AG20443 (cell line): ENCODE measurements around the gene FAM50A.

Experiments
- DNase-seq: peaks from one replicate; pipeline ENCODE4 v3.0.0; 2012; ENCODE audit warnings: low spot score, mixed read lengths

Gene FAM50A

DNA sequence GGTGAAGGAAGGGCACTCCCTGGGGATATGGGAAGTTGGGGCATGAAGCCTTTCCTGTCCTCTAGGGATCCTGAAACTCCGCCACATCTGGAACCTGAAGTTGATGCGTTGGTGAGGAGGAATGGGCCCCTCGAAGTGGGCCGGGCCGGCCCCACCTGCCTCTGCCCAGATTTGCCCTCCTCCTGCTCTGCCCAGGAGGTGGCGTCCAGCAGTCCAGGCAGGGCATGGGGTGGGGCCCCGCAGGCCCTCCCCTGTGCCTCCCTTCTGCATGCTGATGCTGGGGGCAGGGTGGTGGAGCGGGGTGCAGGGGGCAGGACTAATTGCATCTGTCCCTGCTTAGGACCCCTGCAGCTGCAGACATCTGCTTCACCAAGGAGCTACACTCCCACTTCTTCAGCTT lies 30.8 kb upstream of the FAM50A start:
- DNase-seq: no peak

DNA sequence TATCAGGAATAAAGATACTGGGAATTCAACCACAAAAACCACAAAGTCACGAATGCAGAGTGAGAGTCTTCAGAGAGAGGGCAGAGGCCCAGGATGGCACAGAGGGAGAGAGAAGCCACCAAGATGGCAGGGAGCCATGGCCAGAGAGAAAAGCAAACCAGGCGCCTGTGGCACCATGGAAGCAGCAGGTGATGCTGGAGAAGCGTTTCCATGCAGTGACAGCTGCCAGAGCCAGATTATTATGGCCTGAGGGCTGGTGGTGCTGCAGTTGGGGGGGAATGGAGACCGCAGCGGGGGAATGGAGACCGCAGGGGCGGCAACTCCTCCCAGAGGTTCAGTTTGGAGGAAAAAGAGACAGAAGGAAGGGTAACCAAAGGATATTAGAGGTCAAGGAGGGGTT lies 26.8 kb upstream of the FAM50A start:
- no peak for DNase-seq

DNA sequence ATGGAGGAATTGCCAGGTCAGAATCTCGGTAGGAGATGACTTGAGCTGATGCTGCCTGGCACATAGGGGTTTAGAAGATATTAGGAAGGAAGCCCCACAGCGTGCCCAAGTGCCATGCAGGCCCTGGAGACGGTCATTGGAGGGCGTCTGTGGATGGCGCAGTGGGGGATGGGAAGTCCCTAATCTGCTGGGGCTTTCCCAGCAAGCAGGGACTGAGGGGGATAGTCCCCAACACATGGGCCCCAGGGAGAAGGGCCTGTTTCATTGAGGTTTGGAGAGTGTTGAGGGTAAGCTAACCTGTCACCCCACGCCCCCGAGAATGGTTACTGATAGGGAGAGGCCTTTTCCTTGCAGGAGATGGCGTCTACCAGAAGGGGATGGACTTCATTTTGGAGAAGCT lies 24.8 kb upstream of the FAM50A start:
- no peak for DNase-seq

DNA sequence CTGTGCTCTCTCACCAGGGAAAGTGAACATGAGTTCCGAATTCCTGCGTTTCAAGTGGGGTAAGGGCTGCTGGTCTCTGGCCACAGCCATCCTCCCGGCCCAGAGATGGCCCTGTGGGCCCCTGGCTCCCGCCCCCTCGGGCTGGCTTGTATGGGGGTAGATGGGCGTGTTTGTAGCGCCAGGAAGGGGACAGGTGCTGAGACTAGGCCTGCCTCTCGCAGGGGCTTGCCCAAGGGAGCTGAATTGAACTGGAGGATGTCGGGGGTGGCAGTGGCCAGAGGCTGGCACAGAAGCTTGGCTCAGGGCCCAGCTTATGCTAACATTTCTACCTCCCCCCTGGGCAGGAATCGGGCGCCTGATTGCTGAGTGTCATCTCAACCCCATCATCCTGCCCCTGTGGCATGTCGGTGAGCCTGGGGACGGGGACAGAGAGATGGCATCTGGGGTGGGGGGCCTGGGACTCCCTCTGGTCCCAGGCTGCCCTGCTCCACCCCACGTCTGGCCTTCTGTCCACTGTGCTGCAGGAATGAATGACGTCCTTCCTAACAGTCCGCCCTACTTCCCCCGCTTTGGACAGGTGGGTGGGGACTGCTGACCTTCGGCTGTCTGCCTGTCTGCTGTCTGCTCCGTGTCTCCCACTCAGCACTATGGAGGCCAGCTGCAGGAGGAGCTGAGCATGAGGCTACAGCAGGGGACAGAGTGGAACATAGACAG lies 24.1 kb upstream of the FAM50A start:
- no peak for DNase-seq

DNA sequence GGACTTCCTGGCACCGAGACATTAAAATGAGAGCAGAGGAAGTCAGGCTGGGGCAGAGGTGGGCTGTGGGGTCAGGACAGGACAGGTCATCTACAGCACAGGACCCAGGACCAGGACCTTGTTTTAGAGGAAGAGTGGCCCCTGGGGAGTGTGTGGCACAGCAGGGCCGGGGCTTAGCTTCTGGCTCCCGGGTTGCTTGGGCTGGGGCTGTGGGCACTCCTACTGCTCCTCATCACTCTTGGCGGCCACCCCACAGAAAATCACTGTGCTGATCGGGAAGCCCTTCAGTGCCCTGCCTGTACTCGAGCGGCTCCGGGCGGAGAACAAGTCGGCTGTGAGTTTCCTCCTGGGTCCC lies 23.6 kb upstream of the FAM50A start:
- no peak for DNase-seq

DNA sequence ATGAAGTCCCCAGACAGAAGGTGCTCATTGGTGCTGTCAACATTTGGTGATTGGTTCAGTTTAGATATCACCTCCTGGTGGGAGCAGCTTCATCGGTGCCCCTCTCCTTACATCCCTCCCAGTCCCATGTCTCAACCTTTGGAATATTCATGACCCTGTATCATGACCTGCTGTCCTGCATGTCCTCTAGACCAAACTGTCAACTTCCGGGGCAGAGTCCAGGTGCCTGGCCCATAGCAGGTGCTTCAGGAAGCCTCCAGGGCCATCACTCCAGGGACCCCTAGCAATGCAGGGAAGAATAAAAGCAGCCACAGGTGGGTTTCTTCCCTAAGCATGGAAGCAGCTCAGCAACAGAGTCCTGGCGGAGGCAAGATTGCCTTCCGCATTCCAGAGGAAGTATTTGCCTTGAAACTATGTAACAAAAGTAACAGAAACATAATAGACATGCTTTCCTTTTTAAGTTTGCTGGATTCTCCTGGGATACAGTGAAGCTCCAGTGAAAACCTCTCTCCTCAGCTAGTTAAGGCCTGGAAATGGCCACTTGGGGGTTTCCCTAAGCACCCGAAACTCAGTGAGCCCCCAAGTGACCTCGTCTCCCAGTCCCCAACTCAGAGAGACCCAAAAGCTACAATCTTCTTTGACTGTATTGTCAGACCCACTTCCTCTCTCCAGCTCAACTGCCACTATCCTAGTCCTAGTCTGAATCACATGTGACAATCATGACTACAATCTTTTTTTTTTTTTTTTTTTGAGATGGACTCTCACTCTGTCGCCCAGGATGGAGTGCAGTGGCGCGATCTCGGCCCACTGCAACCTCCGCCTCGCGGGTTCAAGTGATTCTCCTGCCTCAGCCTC lies 16.8 kb upstream of the FAM50A start:
- DNase-seq: no peak

DNA sequence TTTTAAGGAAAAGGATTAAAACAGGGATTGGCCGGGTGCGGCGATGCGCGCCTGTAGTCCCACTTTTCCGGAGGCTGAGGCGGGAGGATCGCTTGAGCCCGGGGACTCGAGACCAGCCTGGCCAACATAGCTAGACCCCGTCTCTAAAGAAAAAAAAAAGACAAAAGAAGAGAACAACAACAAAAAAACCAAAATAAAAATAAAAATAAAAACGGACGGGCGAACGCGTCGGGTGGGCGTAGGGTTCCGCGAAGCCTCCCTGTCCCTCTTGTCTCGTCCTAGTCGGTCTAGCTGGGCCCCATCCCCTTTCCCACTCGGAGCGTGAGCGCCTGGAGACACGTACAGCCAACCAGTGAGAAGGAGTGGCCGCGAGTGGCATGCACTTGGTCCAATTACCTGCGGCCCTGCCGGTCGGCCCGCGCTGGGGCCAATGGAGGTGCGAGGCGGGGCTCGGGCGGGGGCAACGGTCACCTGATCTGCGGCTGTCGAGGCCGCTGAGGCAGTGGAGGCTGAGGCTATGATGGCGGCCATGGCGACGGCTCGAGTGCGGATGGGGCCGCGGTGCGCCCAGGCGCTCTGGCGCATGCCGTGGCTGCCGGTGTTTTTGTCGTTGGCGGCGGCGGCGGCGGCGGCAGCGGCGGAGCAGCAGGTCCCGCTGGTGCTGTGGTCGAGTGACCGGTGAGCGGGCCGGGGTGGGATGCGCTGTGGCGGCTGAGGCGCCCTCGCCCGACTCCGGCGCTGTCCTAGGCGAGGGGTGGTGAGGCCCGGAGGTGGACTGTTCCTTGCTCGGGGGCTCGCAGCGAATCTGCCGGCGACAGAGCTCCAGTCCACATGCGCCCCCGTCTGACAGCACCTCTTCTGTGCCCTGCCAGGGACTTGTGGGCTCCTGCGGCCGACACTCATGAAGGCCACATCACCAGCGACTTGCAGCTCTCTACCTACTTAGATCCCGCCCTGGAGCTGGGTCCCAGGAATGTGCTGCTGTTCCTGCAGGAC lies 15.5 kb upstream of the FAM50A start, which contains the start of gene ATP6AP1:
Gene ATP6AP1 (plus strand): TSS at position 502 of the 996 bp plus-strand sequence. CDS start 16 bp downstream, at position 518.
- DNase-seq: peak; percentile 90

DNA sequence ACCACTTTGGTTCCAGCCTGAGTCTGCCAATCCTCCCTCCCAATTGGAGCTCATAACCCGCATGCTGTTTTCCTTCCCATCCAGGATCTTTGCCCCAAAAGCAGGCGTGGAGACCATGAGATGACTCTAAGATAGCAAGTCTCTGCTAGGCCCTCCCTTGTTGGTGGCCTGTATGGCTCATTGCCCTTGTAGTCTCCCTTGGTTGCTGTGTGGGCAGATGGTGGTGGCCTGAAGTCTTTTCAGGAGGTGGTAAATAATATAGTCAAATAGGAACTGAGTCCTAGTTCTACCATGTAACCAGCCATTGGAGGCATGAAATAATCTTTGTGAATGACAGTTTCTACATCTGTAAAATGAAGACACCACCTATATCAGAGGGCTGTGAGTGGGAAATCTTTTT lies 14.2 kb upstream of the FAM50A start:
- DNase-seq: no peak

DNA sequence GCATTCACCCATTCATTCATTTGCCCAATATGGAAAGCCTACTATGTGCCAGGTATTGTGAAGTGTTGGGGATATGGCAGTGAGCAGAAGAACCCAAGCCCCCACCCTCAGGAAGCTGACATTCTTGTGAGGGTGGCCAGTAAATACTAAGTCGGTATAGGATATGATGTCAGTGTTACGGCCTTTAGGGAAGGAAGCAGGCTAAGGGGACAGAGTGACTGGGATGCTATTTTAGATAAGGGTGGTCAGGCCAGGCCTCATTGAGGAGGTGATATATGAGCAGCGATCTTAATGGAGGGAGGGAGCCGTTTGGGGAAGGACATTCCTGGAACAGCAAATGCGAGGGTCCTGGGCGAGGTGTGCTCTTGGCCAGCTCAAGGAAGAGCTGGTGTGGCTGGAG lies 13.5 kb upstream of the FAM50A start:
- no peak for DNase-seq

DNA sequence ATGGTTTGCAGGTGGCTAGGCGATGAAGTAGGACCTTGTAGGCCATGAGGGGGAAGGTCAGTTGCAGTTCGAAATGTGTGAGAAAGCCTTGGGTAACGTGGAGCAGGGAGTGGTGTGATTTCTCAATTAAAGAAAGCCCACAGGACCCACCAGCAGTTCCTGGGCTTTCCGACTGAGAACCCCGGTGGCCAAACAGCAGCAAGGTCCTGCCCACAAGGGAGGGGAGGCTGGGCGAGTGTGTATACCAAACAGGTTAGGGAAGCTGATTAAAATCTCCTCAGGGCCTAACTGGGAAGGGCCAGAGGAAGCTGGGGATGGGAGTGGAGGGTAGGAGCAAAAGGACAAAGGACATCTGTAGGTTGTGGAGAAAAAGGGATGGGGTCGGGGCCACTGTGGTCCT lies 13.0 kb upstream of the FAM50A start:
- DNase-seq: no peak

DNA sequence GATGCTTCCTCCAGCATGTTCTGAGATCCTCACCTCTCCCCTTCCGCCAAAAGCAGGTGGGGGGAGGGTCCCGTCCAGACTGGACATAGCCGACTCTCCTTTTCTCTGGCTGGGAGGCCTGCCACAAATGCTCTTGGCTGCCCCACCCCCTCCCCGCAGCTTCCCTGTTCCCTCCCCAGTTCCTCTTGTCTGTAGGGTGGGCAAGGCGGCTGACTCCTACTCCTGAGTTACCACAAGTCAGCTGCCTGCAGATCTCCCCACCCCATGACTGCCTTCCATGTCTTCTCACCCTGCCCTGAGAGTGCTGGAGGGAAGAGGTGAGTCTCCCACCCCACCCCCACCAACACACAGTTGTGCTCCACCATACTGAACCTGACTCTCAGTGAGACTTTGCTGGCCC lies 12.6 kb upstream of the FAM50A start:
- DNase-seq: no peak

DNA sequence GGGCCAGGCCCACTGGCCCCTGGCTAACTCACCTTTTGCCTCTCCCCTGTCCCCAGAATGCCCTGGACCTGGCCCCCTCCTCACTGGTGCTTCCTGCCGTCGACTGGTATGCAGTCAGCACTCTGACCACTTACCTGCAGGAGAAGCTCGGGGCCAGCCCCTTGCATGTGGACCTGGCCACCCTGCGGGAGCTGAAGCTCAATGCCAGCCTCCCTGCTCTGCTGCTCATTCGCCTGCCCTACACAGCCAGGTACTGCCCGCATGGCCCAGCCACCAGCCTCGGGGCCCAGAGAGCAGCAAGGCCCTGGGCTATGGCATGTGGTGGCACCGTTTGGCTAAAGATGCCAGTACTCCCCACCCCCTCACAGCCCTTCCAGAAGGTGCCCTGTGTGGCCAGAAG lies 11.7 kb upstream of the FAM50A start:
- no peak for DNase-seq

DNA sequence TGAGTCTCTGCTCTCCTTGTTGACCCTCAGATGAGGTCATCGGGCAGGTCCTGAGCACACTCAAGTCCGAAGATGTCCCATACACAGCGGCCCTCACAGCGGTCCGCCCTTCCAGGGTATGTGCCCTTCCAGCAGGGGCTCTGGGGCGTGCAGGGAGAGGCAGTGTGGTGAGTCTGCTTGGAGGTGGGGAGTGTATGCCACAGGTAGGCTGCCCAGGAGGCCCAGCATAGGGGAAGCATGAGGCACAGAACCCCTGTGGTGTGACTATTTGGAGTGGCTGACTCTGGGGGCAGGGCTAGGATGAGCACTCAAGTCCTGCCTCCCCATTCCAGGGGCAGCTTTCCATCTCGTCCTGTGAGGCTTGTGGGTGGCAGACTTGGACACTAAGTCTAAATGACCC lies 10.3 kb upstream of the FAM50A start:
- DNase-seq: no peak

DNA sequence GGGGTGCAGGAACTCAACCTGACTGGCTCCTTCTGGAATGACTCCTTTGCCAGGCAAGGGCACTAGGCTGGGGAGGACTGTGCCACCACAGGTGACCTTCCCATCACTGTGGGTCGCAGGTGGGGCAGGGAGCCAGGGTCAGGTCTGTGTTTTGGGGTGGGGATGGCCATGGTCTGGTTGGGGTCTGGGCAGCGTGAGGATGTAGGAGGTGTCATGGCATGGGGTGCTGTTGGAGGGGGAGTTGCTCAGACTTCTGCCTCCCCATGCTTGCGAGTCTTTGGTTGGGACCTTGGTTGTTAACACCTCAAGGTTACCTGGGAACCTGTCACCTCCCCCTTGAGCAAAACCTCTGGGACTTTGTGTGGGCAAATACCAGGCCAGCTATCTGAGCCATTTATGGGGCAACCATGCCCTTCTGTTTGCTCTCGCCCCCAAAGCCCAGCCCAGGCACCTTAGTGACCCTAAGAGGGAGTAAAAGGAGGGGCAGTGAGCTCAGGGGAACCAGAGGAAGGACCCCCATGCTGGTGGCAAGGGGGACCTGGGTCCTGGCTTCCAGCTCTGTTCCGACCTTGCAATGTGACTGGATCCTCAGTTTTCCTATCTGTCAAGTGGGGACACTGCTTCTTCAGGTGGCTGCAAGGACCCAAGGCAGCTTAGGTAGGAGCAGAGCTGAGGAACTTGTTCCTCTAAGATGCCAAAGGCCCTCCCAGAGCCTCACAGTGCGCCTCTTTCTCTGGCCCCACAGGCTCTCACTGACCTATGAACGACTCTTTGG lies 9.4 kb upstream of the FAM50A start:
- no peak for DNase-seq

DNA sequence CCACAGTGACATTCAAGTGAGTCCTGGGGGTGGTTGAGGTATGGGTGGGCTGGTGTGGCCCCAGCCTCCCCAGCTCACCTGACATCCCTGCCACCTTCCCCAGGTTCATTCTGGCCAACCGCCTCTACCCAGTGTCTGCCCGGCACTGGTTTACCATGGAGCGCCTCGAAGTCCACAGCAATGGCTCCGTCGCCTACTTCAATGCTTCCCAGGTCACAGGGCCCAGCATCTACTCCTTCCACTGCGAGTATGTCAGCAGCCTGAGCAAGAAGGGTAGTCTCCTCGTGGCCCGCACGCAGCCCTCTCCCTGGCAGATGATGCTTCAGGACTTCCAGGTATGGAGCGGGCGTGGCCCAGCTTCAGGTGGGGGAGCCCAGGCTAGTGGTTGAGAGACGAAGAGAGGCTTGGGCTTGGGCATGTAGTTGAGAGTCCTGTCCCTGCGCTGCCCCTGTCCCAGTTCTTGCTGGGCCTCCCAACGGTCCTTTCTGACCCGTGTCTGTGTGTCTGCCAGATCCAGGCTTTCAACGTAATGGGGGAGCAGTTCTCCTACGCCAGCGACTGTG lies 8.7 kb upstream of the FAM50A start:
- no peak for DNase-seq

DNA sequence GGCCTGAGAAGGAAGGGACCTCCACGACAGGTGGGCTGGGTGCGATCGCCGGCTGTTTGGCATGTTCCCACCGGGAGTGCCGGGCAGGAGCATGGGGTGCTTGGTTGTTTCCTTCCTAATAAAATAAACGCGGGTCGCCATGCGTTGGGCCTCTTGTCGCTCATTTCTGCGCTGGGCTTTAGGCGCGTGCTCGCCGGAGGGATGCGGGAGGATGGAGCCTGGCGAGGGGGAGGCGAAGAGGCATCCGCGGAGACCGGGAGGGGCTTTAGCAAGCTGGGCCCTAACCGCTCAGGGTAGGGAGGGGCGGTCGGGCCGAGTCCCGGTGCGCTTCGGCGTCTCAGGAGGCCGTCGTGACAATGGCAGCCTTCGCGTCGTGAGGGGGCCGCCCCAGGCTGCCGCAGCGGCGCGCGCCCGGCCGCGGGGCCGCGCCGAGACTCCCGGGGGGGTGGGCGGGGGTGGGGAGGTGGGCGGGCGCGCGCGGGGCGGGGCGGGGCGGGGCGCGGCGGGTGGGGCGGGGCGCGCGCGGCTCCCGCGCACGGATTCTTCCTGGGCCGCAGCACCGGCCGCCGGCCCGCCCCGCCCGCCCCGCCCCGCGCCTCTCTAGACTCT lies 7.5 kb upstream of the FAM50A start:
- peak; percentile 84 for DNase-seq

DNA sequence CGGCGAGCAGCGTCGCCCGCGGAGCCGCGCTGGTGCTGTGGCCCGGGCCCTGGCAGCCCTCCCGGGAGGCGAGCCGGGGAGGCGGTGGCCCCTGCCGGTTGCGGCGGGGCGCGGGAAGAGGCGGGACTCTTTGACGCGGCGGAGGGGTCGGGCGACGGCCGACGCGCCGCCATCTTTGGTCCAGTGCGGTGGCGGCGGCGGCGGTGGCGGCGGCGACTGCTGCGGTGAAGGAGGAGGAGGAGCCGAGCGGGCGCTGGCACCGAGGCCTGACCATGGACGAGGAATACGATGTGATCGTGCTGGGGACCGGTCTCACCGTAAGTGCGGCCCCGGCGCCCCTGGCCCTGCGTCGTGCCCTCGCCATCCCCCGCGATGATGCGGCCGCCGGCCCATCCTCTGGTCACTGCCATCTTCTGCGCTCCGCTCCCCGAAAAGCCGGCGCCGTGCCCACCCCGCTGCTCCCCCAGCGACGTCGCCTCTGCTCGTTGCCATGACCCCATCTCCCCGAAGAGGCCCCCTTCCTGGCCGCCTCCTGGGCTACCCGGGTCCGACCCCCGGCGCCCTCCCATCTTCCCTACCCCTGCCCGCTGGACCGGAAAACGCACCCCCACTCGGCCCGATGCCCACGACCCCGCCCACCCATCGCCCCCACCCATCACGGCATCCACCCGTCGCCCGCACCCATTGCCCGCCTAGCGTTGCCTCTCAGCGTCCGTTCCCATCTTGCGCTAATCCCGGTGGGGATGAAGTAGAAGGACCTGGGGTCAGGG lies 6.8 kb upstream of the FAM50A start, which contains the start of gene GDI1:
Gene GDI1 (plus strand): TSS at position 172 of the 770 bp plus-strand sequence. CDS start 101 bp downstream, at position 273.
- peak; percentile 65 for DNase-seq

DNA sequence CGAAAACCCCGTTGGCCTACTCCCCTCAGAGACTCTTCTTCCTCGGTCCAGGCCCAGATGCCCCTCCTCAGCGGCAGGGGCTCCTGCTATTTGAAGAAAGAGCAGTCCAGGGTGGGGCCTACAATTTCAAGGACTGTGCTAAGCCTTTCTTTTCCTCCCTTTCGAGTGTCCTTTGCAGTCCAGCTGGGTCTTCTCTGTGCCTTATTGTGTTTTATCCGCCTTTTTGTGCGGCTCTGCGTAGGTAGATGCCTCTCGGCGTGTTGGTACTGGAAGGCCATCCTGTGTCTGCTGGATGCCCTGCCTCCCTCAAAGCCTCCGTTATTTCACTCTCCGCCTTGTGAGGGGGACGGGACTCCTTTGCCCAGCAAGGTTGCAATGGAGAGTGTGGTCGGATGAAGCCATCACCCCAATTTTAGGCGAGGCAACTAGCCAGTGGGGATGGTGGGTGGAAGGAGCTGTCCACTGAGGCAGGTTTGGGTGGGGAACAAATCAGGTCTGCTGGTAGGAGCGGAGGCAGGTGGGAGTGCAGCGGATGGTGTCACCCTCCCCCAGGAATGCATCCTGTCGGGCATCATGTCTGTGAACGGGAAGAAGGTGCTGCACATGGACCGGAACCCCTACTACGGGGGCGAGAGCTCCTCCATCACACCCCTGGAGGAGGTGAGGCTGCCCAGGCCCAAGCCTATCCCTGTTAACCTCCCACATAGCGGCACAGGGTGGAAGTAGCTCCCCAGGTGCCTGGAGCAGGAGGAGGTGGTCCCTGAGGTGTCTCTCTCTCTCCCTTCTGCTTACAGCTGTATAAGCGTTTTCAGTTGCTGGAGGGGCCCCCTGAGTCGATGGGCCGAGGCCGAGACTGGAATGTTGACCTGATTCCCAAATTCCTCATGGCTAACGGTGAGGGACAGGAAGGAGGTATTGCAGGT lies 5.7 kb upstream of the FAM50A start:
- no peak for DNase-seq

DNA sequence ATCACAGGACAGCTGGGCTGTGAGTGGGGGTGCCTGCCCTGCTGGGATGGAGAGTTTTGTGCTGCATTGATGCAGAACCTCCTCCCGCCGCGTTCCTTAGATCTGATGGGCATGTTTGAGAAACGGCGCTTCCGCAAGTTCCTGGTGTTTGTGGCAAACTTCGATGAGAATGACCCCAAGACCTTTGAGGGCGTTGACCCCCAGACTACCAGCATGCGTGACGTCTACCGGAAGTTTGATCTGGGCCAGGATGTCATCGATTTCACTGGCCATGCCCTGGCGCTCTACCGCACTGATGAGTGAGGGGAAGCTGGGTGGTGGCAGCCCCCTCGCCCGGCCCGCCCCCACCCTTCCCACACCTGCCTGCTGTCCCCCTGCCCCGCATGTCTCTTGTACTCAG lies 4.1 kb upstream of the FAM50A start:
- DNase-seq: no peak
